Activated effector memory CD4-positive, alpha-beta T cell treated with anti-CD3 and anti-CD28 coated beads, Interleukin-2, amount 50 U/mL, for 16 hours (primary cell): ENCODE measurements around the gene NKAPD1.
A peak's percentile ranks its signal among the peaks of the same experiment; 100 is the strongest.
"Not testable (repeated sequence)": the region's sequence is repeated elsewhere in the genome, so short reads cannot be mapped to it uniquely, and the experiment has no call there.

Source experiments
- DNase-seq: peaks from one replicate; pipeline ENCODE4 v3.0.0-alpha.2; 2020

Gene NKAPD1

GRCh38 chr11:112086422-112087191 is 12.5 kb downstream of the NKAPD1 start, which contains the start of the genes SDHD and TIMM8B:
Gene SDHD (plus strand): TSS chr11:112086873. CDS start chr11:112086908, 35 bp downstream.
Gene TIMM8B (minus strand): TSS chr11:112086756. CDS start chr11:112086723, 33 bp downstream.
- peak; percentile 98 for DNase-seq

GRCh38 chr11:112087212-112087611 is 13.1 kb downstream of the NKAPD1 start:
- no peak for DNase-seq

- DNase-seq = not testable (repeated sequence)
Observed at GRCh38 chr11:112095302-112095701, 21.2 kb downstream of the NKAPD1 start.

GRCh38 chr11:112096194-112096593 is 22.1 kb downstream of the NKAPD1 start:
- DNase-seq = no peak

- no peak for DNase-seq
Observed at GRCh38 chr11:112097734-112098528, 23.8 kb downstream of the NKAPD1 start.

- DNase-seq = no peak
Observed at GRCh38 chr11:112100462-112100861, 26.4 kb downstream of the NKAPD1 start.

GRCh38 chr11:112103446-112103845 is 29.3 kb downstream of the NKAPD1 start:
- DNase-seq = no peak

- no peak for DNase-seq
Observed at GRCh38 chr11:112106070-112106469, 32.0 kb downstream of the NKAPD1 start.

- DNase-seq = no peak
Observed at GRCh38 chr11:112113539-112114457, 39.7 kb downstream of the NKAPD1 start.

- DNase-seq = no peak
Observed at GRCh38 chr11:112114460-112114859, 40.4 kb downstream of the NKAPD1 start.

GRCh38 chr11:112115386-112115785 is 41.3 kb downstream of the NKAPD1 start:
- no peak for DNase-seq

- no peak for DNase-seq
Observed at GRCh38 chr11:112118176-112118575, 44.1 kb downstream of the NKAPD1 start.

- DNase-seq = no peak
Observed at GRCh38 chr11:112121981-112122615, 48.0 kb downstream of the NKAPD1 start.

- no peak for DNase-seq
Observed at GRCh38 chr11:112123129-112123528, 49.0 kb downstream of the NKAPD1 start.

GRCh38 chr11:112127056-112127455 is 53.0 kb downstream of the NKAPD1 start:
- DNase-seq = no peak

- no peak for DNase-seq
Observed at GRCh38 chr11:112128483-112129121, 54.5 kb downstream of the NKAPD1 start.

GRCh38 chr11:112129656-112130055 is 55.6 kb downstream of the NKAPD1 start:
- DNase-seq = no peak

- DNase-seq = no peak
Observed at GRCh38 chr11:112132737-112133136, 58.6 kb downstream of the NKAPD1 start.

GRCh38 chr11:112134473-112134872 is 60.4 kb downstream of the NKAPD1 start:
- no peak for DNase-seq
